GM12878 (cell line): ENCODE data around the gene BEST1.

Experiments used
- CTCF ChIP-seq, 3 experiments: IDR thresholded peaks in 2 of 3; conservative IDR thresholded peaks in 1 of 3; 2 replicates each; pipeline ENCODE4 v1.5.1; 2011; ENCODE audit warnings: low read depth in 3 of 3, low read length in 3 of 3, mild to moderate bottlenecking in 3 of 3, control low read depth in 2 of 3, moderate library complexity in 2 of 3, inconsistent platforms in 1 of 3, mixed read lengths in 1 of 3; ENCODE audit not compliant: control insufficient read depth in 2 of 3, insufficient read depth in 1 of 3; ENCODE audit errors: extremely low read depth in 1 of 3
- GABPA ChIP-seq: IDR thresholded peaks from 2 replicates; pipeline ENCODE4 v1.6.1; 2014; ENCODE audit warnings: antibody characterized with exemption, low read depth, mild to moderate bottlenecking, inconsistent platforms
- IKZF1 ChIP-seq: fragments of 450-650 bp; conservative IDR thresholded peaks from 2 replicates; pipeline ENCODE4 v1.6.1; 2017; ENCODE audit warnings: antibody characterized with exemption, mild to moderate bottlenecking
- MTA3 ChIP-seq: IDR thresholded peaks from 2 replicates; pipeline ENCODE4 v1.6.1; 2012; ENCODE audit warnings: low read length, inconsistent platforms, borderline replicate concordance
- NR2C2 ChIP-seq: IDR thresholded peaks from 2 replicates; pipeline ENCODE4 v1.6.1; 2011; ENCODE audit warnings: borderline replicate concordance, low read depth; ENCODE audit not compliant: control insufficient read depth, insufficient read length
- POLR2A ChIP-seq: IDR thresholded peaks from 2 replicates; pipeline ENCODE4 v1.6.1; 2011; ENCODE audit warnings: low read depth, mild to moderate bottlenecking, low read length
- RFX5 ChIP-seq: IDR thresholded peaks from 2 replicates; pipeline ENCODE4 v1.6.1; 2011; ENCODE audit warnings: low read depth, low read length, improper control_type of control experiment
- SIN3A ChIP-seq: IDR thresholded peaks from 2 replicates; pipeline ENCODE4 v1.6.1; 2012; ENCODE audit warnings: low read depth, low read length, improper control_type of control experiment
- SMC3 ChIP-seq: IDR thresholded peaks from 2 replicates; pipeline ENCODE4 v1.6.1; 2011; ENCODE audit warnings: low read length, improper control_type of control experiment, borderline replicate concordance
- SP1 ChIP-seq: IDR thresholded peaks from one replicate; pipeline ENCODE4 v1.6.1; 2011; ENCODE audit warnings: low read depth, low read length
- TCF7 ChIP-seq: IDR thresholded peaks from 2 replicates; pipeline ENCODE4 v1.6.1; 2014; ENCODE audit warnings: antibody characterized with exemption, borderline replicate concordance
- YY1 ChIP-seq: IDR thresholded peaks from 2 replicates; pipeline ENCODE4 v1.6.1; 2011; ENCODE audit warnings: low read depth, mild to moderate bottlenecking, low read length
- ZZZ3 ChIP-seq: IDR thresholded peaks from 2 replicates; pipeline ENCODE4 v1.6.1; 2011; ENCODE audit warnings: low read depth; ENCODE audit not compliant: control insufficient read depth, insufficient read length

GRCh38 chr11:61980783-61981541 is 30.8 kb downstream of the BEST1 start:
- TF ChIP-seq SIN3A (no peak), MTA3 (no peak), IKZF1 (no peak), POLR2A (no peak), NR2C2 (no peak), YY1 (no peak), GABPA (no peak), ZZZ3 (no peak), CTCF (IDR thresholded peaks at IDR 0.05 in 2 of 3, conservative IDR thresholded peaks at IDR 0.05 in 1 of 3; ENCODE audit: control insufficient read depth in 2 of 3, extremely low read depth in 1 of 3, insufficient read depth in 1 of 3, low read depth in 3 of 3, low read length in 3 of 3) (no peak), TCF7 (no peak), SP1 (no peak), SMC3 (no peak), RFX5 (no peak)
